Activated gamma-delta T cell treated with Interleukin-2 at 50 U/mL for 16 hours (primary cell): ENCODE data around the gene CYLD.
A peak's percentile ranks its signal among the peaks of the same experiment; 100 is the strongest.

Experiments used
- DNase-seq: peaks from one replicate; pipeline ENCODE4 v3.0.0-alpha.2; 2020

CYLD gene

DNA sequence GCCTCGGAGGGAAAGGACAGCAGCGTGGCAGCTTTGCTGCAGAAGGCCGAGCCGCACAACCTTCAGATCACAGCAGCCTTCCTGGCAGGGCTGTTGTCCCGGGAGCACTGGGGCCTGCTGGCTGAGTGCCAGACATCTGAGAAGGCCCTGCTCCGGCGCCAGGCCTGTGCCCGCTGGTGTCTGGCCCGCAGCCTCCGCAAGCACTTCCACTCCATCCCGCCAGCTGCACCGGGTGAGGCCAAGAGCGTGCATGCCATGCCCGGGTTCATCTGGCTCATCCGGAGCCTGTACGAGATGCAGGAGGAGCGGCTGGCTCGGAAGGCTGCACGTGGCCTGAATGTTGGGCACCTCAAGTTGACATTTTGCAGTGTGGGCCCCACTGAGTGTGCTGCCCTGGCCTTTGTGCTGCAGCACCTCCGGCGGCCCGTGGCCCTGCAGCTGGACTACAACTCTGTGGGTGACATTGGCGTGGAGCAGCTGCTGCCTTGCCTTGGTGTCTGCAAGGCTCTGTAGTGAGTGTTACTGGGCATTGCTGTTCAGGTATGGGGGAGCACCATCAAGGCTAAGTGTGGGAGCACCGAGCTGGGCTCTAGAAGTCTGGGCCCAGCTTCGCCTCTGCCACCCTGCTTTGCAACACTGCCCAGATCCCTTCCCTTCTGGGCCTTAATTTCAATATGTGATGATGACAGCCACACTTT, 29.9 kb upstream of the CYLD start:
- no peak for DNase-seq

DNA sequence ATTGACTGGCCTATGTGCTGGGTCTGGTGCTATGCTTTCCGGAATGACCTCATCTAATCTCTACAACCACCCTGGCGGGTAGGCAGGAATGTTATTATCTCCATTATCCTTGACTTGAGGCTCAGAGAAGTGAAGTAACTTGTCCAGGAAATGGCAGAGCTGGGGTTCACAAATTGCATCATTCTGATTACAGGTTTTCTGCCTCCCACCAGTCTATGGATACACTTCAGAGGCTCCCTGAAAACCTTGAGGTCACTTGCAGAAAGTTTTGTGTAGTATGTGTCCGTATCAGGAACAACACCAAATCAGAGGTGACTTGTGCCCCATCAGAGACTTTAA, 29.4 kb upstream of the CYLD start:
- DNase-seq: no peak

DNA sequence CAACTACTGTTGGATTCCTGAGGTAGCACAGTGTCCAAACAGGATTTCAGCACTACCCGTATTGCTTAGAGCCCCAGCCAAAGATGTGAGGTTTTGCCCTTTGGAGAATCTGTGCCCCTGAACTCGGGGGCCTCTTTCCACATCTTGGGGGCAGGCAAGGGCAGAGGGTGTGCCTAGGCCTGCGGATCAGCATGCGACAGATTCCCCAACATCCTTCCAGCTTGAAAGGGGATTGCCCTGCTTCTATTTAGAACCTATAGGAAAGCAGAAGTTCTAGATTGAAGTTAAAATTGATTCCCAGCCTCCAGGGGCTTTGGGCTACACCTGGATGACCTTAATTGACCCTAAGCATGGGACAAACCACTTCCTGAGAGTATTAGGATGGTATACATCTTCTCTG, 28.9 kb upstream of the CYLD start:
- DNase-seq: no peak

DNA sequence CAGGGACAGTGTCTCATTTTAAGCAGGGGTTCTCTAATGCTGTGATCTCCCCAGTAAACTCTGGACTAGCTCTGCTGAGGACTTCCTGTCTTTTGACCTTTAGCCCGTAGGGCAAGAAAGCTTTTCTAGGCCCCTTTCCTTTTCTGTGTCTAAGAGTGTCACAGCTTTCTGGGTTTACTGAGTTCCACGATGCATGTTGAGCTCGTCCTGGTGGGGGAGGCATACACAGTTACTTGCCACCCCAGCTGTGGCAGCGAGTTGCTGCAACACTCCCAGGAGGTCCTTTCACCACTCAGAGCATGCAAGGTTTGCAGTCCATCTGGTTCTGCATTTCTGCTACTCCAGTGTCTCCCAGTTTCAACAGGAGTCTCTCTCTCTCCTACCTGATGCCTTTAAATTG, 24.8 kb upstream of the CYLD start:
- no peak for DNase-seq

DNA sequence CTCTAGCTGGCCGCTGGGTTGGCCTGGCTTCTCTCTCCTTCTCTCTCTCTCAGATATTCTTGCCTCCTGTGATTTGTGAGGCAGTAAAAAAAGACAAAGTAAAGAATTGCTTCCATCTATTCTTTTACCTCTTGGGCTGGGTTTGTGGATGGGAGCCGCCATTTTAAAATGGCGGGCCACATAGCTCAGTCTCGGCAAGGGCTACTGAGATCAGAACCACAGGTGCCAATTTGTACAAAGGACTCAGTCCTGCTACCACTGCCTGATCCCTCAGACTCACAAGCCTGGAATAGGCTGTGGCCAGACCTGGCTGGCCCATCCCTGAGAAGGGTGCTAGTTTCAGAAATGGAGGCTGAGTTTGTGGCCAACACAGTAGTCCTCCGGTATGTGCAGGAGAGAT, 24.4 kb upstream of the CYLD start:
- DNase-seq: no peak

DNA sequence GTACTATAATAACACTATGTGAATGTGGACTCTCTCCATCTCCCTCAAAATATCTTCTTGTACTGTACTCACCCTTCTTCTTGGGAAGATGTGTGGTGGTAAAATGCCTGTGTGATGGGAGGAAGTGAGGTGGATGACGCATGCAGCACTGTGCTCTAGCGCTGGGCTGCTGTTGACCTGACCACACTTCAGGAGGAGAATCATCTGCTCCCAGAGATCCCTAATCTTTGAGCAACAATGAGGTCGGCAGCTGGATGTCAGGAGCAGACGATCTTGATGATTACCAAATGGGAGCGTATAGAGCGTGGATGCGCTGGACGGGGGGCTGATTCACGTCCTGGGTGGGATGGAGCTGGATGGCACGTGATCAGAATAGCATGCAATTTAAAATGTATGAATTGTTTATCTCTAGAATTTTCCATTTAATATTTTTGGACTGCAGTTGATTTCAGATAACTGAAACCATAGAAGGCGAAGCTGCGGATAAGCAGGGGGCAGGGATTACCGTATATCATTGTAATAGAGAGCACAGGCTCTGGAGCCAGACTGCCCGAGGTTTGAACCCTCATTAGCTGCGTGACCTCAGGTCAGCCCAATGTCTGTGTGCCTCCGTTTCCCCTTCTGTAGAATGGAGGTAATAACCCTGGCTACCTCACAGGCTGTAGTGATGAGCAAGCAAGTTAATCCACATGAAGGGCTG, 23.7 kb upstream of the CYLD start:
- no peak for DNase-seq

DNA sequence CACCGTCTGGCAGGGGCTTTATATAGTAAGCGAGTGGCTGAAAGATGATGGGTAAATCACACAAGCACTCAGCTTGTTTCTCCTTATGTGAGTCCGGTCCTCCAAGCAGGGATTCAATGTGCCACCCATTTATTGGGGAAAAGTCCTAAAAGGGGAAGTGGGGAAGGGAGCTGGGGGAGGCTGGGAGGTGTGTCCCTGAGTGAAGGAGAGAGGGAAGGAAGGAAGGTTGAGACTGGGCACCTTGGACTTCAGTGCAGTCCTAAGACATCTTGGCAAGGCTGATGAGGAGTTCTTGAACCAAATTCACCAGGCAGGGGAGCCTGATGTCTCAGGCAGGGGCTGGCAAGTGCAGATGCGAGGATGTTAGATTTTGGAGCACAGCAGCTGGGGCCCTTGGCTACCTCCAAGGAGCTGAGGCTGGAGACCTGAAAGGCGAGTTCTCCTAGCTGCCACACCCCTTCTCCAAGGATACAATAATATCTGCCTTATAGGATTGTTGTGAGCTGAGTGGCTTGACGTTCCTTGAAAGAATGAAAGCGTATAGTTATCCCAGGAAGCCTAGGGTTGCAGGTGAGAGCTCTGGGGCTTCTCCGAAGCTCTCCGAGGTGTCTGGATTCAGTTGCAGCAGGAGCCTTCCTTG, 23.0 kb upstream of the CYLD start:
- DNase-seq: no peak

DNA sequence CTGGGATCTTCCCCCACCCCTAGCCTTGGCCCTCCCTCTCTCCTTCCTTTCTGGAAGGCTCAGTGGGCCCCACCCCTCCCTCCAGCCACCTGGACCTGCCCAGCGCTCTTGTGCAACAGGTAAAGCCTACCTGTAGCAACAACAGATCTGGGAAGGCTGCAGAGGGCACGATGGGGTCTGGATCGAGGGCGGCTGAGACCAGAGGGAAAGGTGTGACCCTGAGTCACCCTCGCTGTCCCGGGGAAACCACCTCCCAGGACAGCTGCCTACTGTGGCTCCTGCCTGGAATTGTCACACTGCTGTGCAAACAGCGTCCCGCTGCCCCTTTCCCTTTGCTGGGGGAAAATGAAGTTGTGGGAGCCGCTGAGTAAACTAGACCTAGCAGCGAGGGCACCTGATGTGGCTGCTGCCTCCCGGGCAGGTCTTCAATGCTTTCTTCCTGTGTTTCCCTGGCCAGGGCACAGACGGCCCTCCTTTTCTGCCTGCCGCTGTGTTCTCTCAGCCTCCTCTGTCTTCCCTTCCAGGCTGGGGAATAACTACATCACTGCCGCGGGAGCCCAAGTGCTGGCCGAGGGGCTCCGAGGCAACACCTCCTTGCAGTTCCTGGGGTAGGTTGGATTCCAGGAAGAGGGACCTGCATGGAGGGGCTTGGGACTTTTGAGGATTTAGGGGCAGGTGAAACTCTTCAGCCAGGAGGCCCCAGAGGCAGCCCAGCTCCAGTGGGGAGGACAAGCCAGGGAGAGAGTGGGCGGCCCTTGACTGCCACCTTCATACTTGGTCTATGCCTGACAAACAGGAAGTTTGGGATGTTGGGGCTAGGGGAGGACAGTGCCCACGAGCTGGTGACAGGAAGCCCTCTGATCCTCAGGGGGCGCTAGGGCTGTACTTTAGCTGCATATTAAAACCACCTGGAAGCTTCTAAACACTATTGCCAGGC, 22.2 kb upstream of the CYLD start:
- peak; percentile 21 for DNase-seq

DNA sequence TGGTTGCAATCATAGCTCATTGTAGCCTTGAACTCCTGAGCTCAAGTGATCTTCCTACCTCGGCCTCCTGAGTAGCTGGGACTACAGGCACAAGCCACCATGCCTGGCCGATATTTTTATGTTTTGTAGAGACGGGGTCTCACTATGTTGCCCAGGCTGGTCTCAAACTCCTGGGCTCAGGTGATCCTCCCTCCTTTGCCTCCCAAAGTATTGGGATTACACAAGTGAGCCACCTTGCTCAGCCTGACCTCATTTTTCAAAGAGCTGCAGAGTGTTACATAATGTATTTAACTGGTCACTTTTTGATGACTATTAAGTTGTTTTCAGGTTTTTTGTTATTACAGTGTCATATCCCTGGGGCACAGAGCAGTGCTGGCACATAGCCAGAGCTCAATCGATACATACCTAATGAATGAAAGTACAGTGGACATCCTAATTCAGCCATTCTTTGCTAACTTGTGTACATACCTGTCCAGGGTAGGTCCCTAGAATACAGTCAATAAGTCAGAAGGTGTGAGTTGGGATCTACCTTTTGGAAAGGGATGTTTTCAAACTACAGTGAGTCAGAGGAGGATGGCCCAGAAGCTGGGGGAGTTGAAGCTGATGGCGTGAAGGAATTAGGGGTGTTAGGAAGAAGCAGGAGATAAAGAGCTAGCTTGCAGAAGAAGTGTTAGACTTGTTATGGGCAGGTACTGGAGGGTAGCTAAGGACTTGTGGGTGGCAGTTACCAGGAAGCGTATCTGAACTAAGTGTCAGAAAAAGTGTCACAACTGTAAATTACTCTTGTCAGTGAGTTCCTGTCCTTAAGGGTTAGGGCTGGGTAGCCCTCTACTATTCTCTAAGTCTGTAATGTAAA, 20.1 kb upstream of the CYLD start:
- no peak for DNase-seq

DNA sequence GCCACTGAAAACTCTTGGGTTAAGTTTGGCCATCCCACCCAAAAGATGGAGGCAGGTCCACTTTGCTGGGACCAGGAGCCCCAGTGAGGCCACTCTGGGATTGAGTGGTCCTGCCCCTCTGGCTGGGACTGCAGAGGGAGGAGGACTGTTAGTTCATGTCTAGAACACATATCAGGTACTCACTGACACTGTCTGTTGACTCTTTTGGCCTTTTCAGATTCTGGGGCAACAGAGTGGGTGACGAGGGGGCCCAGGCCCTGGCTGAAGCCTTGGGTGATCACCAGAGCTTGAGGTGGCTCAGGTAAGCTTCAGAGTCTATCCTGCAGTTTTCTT, 19.5 kb upstream of the CYLD start:
- no peak for DNase-seq

DNA sequence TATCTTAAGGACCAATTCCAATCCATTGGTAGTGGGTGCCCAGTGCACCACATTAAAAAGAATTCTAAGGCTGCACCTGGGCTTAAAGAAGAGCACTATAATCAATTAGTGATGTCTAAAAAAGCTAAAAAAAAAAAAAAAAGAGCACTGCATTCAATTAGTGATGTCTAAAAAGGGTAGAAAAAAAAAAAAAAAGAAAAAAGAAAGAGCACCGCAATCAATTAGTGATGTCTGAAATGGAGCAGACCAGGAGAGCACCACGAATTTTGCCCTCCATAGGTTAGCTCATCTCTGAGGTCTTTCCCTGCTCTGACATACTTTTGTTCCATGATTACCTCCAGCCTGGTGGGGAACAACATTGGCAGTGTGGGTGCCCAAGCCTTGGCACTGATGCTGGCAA, 18.9 kb upstream of the CYLD start:
- no peak for DNase-seq

DNA sequence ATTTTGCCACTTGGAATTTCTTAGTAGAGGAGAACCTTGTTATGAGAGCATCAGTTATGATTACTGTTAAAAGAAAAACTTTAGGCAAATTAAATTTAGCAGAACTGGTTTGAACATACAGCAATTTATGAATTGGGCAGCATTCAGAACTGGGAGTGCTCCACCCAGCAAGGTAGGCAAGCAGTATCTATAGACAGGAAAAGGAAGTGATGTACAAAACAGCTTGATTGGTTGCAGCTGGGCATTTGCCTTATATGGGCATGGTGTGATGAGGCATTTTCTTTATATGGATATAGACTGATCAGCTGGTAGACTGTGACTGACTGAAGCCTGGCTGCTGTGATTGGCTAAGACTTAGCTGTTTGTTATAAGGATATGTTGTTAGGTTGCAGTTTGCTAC, 17.6 kb upstream of the CYLD start:
- no peak for DNase-seq

DNA sequence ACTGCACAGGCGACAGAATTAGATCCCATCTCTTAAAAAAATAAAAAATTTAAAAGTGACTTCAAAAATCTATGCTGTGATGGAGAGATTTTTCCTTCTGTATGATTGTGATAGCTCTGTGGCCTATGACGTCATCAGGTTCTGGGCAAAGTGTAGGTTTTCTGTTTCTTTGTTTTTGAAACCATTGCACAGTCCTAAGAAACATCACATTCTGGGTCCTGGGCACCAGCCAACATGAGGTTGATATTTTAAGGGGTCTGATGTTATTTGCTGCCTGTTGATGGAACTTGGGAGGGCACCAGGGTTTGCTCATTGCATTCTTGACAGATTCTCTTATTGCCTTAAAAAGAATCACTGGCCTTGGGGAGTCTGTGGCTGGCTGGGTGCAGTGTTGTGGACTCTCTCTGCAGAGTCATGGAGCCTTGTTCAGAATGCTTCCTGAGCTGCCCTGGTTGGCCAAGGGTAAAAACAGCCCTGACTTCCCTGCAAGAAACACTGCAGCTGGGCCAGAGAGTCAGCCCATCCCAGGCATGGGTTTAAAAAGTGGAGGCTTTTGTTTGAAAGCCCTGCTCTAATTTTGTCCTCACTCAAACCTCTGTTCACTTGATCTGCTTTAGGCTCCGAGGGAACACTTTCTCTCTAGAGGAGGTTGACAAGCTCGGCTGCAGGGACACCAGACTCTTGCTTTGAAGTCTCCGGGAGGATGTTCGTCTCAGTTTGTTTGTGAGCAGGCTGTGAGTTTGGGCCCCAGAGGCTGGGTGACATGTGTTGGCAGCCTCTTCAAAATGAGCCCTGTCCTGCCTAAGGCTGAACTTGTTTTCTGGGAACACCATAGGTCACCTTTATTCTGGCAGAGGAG, 10.5 kb upstream of the CYLD start:
- no peak for DNase-seq

DNA sequence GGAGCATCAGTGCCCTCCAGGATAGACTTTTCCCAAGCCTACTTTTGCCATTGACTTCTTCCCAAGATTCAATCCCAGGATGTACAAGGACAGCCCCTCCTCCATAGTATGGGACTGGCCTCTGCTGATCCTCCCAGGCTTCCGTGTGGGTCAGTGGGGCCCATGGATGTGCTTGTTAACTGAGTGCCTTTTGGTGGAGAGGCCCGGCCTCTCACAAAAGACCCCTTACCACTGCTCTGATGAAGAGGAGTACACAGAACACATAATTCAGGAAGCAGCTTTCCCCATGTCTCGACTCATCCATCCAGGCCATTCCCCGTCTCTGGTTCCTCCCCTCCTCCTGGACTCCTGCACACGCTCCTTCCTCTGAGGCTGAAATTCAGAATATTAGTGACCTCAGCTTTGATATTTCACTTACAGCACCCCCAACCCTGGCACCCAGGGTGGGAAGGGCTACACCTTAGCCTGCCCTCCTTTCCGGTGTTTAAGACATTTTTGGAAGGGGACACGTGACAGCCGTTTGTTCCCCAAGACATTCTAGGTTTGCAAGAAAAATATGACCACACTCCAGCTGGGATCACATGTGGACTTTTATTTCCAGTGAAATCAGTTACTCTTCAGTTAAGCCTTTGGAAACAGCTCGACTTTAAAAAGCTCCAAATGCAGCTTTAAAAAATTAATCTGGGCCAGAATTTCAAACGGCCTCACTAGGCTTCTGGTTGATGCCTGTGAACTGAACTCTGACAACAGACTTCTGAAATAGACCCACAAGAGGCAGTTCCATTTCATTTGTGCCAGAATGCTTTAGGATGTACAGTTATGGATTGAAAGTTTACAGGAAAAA, 9.7 kb upstream of the CYLD start:
- DNase-seq: no peak

DNA sequence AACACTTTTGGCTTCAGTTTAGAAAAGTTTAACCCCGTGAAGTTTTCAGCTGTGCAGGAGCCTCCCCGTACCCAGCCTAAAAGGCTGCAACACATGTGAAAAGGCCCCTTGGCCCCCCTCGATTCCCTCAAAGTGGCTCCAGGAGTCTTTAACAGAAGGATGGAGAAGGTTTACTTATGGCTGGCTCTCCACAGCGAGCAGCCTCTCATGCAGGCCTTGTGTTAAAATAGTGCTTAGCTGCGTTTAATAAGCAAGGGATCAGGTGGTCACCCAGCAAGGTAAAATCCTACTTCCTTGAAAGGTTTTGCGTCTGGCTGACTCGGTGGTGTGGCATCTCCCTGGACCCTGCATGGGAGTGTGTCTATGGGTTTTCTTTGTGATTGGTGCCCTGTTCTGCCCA, 8.4 kb upstream of the CYLD start:
- no peak for DNase-seq

DNA sequence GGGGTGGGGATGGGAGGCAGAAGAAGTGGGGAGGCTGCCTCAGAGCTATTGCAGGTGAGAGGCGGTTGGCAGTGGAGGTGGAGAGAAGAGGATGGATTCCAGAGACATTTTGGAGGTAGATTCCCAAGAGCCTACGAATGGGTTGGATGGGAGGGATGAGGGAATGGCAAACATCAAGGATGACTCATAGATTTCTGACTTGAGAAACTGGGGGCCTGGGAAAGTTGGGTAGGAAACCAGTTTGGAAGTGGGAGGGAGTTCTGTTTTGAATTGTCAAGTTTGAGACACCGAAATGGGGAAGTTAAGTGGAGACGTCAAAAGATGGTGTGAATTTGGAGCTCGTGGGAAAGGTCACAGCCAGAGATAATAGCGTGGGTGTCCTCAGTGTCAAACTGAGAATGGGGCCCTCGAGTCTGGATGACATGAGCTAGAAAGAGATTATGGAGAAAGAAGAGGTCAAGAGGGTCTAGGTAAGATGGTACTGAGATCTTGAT, 6.2 kb upstream of the CYLD start:
- DNase-seq: no peak

DNA sequence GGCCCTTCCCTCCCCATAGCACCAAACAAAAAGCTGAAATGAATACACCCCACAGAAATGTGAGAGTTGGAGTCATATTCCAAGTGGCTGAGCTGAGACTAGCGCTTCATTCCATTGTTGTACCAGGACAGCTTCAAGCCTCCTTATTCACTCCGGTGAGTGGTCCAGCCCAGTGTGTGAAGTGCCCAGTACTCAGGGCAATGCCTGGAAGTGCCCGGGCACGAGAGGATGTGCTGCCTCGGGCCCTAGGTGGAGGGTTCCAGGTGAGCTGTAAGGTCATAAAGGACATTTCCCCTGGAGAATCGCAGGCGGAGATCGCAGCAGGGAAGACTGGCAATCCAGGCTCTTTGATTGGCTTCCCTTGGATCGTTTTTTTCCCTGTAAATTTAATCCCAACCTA, 5.4 kb upstream of the CYLD start:
- DNase-seq: no peak

DNA sequence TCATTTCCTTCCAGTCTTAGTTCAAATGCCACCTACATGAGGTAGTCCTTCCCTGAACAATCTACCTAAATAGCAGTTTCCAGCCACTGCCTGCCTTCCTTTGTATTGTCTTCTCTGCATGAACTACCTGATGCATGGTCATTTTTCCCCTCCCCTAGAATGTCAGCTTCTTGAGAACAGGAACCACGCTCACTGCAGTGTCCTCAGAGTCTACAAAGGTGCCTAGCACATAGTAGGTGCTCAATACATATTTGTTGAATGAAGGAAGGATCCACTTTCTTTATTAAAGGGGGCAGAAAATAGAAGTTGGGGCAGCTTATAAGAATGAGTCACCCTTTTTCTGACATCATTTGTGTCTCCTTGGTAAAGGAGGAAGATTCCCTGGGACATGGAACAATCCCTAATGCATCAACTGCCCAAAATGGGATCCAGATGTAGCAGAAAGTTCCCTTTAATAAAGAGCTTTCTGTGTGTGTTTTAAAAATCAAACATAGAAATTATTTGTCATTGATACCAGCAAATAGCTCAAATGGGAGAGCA, 4.4 kb upstream of the CYLD start:
- DNase-seq: no peak

DNA sequence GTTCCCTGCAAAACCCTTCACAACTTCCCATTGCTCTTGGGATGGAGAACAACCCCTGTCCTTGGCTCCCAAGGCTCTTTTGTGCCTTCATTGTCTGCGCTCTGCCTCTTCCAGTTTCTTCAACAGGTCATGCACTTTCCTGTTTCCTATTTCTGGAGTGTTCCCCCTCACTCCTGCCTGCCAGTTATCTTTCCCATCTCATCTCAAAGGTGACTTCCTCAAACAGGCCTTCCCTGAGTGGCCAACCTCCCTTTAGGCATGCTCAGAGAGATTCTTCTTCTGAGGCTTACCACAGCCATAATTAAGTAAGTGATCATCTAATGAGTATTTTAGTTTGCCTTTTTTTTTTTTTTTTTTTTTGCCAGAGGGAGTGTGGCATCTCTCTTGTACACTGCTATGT, 2.9 kb upstream of the CYLD start:
- DNase-seq: no peak

DNA sequence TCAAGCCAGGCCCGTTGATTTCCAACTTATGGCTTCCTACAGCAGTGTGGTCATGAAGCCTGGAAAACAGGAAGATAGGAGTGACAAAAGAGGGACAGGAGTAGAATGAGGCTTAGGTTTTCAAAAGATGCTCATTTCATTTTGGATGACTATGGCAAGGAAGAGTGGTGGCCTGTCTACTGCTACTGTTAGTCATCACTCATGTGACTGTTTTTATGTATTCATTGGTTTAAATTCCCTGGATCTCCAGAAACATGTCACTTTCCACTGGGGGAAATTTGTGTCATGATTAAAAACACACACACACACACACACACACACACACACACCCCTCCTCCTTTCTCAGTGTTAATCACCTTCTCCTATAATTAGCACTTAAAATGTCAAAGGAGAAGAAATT, 1.1 kb upstream of the CYLD start:
- DNase-seq: no peak
